ENCODE data around the gene DHX40.

DNA sequence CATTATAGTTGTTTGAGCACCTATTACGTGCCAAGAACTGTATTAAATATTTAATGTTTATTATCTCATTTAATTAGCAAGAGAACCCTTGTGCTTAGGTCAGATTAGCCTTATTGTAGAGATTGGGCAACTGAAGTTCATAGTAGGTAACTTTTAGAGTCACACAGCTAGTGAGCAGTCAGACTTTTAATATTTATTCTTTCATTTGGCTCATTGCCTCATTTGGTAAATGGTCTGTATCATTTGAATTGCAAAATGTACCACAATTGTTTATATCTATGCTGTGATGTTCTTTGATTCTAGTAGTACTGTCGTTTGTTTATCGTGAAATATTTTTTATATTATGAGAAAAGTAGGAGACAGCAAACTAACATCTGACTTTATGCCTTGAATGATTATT lies 61.9 kb downstream of the DHX40 start:
- TF ChIP-seq, protein P1, sequence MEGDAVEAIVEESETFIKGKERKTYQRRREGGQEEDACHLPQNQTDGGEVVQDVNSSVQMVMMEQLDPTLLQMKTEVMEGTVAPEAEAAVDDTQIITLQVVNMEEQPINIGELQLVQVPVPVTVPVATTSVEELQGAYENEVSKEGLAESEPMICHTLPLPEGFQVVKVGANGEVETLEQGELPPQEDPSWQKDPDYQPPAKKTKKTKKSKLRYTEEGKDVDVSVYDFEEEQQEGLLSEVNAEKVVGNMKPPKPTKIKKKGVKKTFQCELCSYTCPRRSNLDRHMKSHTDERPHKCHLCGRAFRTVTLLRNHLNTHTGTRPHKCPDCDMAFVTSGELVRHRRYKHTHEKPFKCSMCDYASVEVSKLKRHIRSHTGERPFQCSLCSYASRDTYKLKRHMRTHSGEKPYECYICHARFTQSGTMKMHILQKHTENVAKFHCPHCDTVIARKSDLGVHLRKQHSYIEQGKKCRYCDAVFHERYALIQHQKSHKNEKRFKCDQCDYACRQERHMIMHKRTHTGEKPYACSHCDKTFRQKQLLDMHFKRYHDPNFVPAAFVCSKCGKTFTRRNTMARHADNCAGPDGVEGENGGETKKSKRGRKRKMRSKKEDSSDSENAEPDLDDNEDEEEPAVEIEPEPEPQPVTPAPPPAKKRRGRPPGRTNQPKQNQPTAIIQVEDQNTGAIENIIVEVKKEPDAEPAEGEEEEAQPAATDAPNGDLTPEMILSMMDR (IDR thresholded peaks at IDR 0.05; ENCODE audit: low read depth, low read length): no peak
- TF ChIP-seq POLR2A (IDR thresholded peaks at IDR 0.05; ENCODE audit: extremely low read depth, insufficient read length) (no peak), MYC (IDR thresholded peaks at IDR 0.05; ENCODE audit: low read depth, low read length) (no peak)
- TF ChIP-seq, protein P2, sequence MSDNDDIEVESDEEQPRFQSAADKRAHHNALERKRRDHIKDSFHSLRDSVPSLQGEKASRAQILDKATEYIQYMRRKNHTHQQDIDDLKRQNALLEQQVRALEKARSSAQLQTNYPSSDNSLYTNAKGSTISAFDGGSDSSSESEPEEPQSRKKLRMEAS (IDR thresholded peaks at IDR 0.05; ENCODE audit: low read depth, low read length): no peak

Data from NB4 (cell line).